Measurements from ENCODE around the gene CGB1.

DNA sequence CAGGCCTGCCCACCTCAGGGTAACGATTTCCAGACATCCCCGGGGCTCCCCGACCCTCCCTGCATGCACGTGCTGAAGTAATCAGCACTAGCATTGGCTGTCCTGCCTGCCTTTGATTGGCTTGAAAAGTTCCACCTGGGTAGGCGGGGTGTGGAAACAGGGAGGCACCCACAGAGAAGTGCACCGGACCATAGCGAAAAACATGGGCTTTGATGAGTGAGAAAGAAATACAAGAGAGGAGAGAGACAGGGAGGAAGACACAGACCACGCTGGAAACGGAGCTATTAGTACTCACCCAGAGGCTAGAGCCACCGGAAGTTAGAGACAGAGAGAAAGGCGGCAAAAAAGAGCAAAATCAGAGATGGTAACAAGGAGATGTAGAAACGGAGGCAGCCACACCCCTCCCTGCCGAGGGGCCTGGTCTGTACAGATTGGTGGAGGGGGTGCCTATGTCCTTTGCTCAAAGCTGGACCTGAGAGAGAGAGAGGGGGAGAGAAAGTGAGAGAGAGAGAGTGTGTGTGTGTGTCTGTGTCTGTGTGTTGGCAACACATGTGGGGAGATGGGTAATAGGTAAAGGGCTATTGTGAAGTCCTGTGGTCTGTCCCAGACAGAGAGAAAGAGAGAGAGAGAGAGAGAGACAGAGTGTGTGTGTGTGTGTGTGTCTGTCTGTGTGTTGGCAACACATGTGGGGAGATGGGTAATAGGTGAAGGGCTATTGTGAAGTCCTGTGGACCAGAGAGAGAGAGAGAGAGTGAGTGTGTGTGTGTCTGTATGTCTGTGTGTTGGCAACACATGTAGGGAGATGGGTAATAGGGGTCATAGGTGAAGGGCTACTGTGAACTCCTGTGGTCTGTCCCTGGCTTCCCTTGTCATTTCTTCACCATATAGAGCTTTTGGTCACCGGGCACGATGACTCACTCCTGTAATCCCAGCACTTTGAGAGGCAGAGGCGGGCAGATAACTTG is 15.5 kb downstream of the CGB1 start:
- TF ChIP-seq, protein P1, sequence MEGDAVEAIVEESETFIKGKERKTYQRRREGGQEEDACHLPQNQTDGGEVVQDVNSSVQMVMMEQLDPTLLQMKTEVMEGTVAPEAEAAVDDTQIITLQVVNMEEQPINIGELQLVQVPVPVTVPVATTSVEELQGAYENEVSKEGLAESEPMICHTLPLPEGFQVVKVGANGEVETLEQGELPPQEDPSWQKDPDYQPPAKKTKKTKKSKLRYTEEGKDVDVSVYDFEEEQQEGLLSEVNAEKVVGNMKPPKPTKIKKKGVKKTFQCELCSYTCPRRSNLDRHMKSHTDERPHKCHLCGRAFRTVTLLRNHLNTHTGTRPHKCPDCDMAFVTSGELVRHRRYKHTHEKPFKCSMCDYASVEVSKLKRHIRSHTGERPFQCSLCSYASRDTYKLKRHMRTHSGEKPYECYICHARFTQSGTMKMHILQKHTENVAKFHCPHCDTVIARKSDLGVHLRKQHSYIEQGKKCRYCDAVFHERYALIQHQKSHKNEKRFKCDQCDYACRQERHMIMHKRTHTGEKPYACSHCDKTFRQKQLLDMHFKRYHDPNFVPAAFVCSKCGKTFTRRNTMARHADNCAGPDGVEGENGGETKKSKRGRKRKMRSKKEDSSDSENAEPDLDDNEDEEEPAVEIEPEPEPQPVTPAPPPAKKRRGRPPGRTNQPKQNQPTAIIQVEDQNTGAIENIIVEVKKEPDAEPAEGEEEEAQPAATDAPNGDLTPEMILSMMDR (optimal IDR thresholded peaks at IDR 0.05 in 1 of 3, IDR thresholded peaks at IDR 0.05 in 1 of 3, conservative IDR thresholded peaks at IDR 0.05 in 1 of 3; ENCODE audit: extremely low read depth in 1 of 3, insufficient read depth in 2 of 3, low read length in 3 of 3) = no peak
- TF ChIP-seq EZH2 (IDR thresholded peaks at IDR 0.05; ENCODE audit: low read length) = no peak
